PFSK-1 (cell line): ENCODE results near the gene PI4KB.

Source experiments
- POLR2AphosphoS5 ChIP-seq: IDR thresholded peaks from 2 replicates; pipeline ENCODE4 v1.6.1; 2012; ENCODE audit warnings: low read depth, mild to moderate bottlenecking, control low read depth, low read length, moderate library complexity
- SIN3A ChIP-seq: IDR thresholded peaks from 2 replicates; pipeline ENCODE4 v1.6.1; 2012; ENCODE audit warnings: mild to moderate bottlenecking, low read length, moderate library complexity, borderline replicate concordance; ENCODE audit not compliant: insufficient read depth
- TAF1 ChIP-seq: IDR thresholded peaks from 2 replicates; pipeline ENCODE4 v1.6.1; 2012; ENCODE audit warnings: low read length, control low read depth, borderline replicate concordance; ENCODE audit not compliant: insufficient read depth
- TF ChIP-seq, protein P1 (sequence below), 2 experiments: IDR thresholded peaks; 2 replicates each; pipeline versions ENCODE4 v1.6.1 to v1.8.0; 2011 to 2012; ENCODE audit warnings: low read depth in 2 of 2, low read length in 2 of 2, control low read depth in 1 of 2, inconsistent platforms in 1 of 2, mild to moderate bottlenecking in 1 of 2, moderate library complexity in 1 of 2; ENCODE audit not compliant: insufficient read depth in 1 of 2

DNA sequence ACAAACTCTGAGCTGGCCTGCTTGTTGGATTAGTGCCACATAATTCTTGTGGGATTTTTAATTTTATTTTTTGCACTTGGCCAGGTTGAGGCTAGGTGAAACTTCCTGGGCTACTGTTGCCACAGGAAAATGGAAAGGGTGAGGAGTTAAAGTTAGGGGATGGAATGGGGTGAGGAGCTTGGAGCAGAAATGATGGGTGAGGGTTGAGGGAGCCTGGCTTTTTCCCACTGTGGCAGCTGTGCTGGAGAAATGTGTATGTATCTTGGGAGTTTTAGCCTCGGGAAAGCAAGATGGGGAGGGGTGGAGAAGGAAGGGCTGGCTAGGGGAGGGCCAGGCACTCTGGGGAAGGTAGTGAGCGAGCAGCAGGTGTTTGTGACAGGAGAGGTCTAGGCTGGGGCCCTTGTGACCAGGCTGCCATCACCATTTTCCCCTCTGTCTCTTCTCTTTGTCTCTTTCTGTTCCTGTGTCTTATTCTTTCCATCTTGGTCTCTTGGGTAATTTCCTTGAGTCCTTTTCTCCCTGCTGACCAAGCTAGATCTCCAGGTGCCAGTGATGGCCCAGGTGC, 43.1 kb downstream of the PI4KB start:
- TF ChIP-seq POLR2AphosphoS5, result no peak
- no peak for TF ChIP-seq TAF1
- TF ChIP-seq, protein P1, sequence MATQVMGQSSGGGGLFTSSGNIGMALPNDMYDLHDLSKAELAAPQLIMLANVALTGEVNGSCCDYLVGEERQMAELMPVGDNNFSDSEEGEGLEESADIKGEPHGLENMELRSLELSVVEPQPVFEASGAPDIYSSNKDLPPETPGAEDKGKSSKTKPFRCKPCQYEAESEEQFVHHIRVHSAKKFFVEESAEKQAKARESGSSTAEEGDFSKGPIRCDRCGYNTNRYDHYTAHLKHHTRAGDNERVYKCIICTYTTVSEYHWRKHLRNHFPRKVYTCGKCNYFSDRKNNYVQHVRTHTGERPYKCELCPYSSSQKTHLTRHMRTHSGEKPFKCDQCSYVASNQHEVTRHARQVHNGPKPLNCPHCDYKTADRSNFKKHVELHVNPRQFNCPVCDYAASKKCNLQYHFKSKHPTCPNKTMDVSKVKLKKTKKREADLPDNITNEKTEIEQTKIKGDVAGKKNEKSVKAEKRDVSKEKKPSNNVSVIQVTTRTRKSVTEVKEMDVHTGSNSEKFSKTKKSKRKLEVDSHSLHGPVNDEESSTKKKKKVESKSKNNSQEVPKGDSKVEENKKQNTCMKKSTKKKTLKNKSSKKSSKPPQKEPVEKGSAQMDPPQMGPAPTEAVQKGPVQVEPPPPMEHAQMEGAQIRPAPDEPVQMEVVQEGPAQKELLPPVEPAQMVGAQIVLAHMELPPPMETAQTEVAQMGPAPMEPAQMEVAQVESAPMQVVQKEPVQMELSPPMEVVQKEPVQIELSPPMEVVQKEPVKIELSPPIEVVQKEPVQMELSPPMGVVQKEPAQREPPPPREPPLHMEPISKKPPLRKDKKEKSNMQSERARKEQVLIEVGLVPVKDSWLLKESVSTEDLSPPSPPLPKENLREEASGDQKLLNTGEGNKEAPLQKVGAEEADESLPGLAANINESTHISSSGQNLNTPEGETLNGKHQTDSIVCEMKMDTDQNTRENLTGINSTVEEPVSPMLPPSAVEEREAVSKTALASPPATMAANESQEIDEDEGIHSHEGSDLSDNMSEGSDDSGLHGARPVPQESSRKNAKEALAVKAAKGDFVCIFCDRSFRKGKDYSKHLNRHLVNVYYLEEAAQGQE (IDR thresholded peaks at IDR 0.05; ENCODE audit: insufficient read depth in 1 of 2, low read depth in 2 of 2, low read length in 2 of 2), result no peak
- no peak for TF ChIP-seq SIN3A
